Sigmoid colon (tissue), 7 donors: ENCODE data around the gene HSD17B12. TPM values are rescaled to one million over a fixed set of nuclear protein-coding genes. Genes with fewer than 3 reads are reported as not detected.

Experiments
- DNase-seq: peaks from one replicate; pipeline ENCODE4 v3.0.0-alpha.2; 2019
- H3K27ac ChIP-seq, 4 donors: fragments of 200-600 bp; sonication (generic); one replicate each; pipeline ENCODE4 v1.5.1; 2016 to 2019; ENCODE audit warnings: mild to moderate bottlenecking in 1 of 4
- H3K27me3 ChIP-seq, 3 donors: fragments of 200-600 bp; sonication (generic); one replicate each; pipeline ENCODE4 v1.5.1; 2019; ENCODE audit warnings: mild to moderate bottlenecking in 1 of 3
- H3K36me3 ChIP-seq, 4 donors: fragments of 200-600 bp; sonication (generic); one replicate each; pipeline ENCODE4 v1.5.1; 2016 to 2019
- H3K4me1 ChIP-seq, 4 donors: fragments of 200-600 bp; sonication (generic); one replicate each; pipeline ENCODE4 v1.5.1; 2017 to 2019
- H3K4me3 ChIP-seq, 4 donors: fragments of 200-600 bp; sonication (generic); one replicate each; pipeline ENCODE4 v1.5.1; 2017 to 2019; ENCODE audit warnings: mild to moderate bottlenecking in 2 of 4, moderate library complexity in 1 of 4
- H3K9me3 ChIP-seq, 4 donors: fragments of 200-600 bp in 3 of 4; sonication (generic) in 3 of 4; one replicate each; pipeline versions ENCODE4 v1.5.1 to v1.6.1; 2013 to 2019
- CTCF ChIP-seq, 4 experiments: fragments of 450-650 bp in 3 of 4; fragments of 200-600 bp in 1 of 4; IDR thresholded peaks; one replicate each; pipeline ENCODE4 v1.5.1; 2016 to 2019; ENCODE audit warnings: antibody characterized with exemption in 4 of 4, mild to moderate bottlenecking in 3 of 4, moderate library complexity in 2 of 4
- EP300 ChIP-seq, 4 donors: sonication (generic); formaldehyde crosslinking; IDR thresholded peaks; one replicate each; pipeline ENCODE4 v1.6.1; 2017; ENCODE audit warnings: antibody characterized with exemption in 4 of 4
- POLR2A ChIP-seq, 2 donors: fragments of 450-650 bp; IDR thresholded peaks; one replicate each; pipeline ENCODE4 v1.6.1; 2016; ENCODE audit warnings: antibody characterized with exemption in 2 of 2, mild to moderate bottlenecking in 2 of 2, moderate library complexity in 2 of 2
- POLR2AphosphoS5 ChIP-seq, 4 donors: sonication (generic); formaldehyde crosslinking; IDR thresholded peaks; one replicate each; pipeline ENCODE4 v1.6.1; 2017; ENCODE audit warnings: antibody characterized with exemption in 4 of 4
- WGBS, 2 donors: extraction: QIAGEN DNeasy Blood & Tissue Kit; methylation state at CpG; one replicate each; pipeline ENCODE4 v1.1.7; 2013; 5-methylcytosine and 5-hydroxymethylcytosine counted together
- intact Hi-C: fragments of 100-400 bp; cut with DNase I; formaldehyde crosslinking; loops from one replicate; pipeline ENCODE4 v1.15.1; 2023
- polyA plus RNA-seq, 3 donors: library from polyadenylated mRNA; stranded (reverse); fragments of 200-250 nt; gene quantifications; one replicate each; pipeline ENCODE4 v1.2.3, GENCODE V29; 2013
- total RNA-seq, 4 donors: library from RNA; depleted of rRNA; stranded (reverse); fragments of >200 nt; gene quantifications; one replicate each; pipeline ENCODE4 v1.1.0, GENCODE V29; 2016
- donor health status: healthy with polysubstance abuse.
- donor health status: Bipolar disorder and iron deficiency.
- donor health status: healthy.

The HSD17B12 gene
- 10 to 100 TPM; 29.6 to 40.3 (median 36.0) TPM for total RNA-seq
- 10 to 100 TPM; 21.6 to 53.4 (median 23.4) TPM for polyA plus RNA-seq

- peak within 1 kb of the TSS; percentile 87 to 94 (median 90) for H3K27ac ChIP-seq
- peak; percentile 99 for DNase-seq
- peaks cover 0 to 17% (median 10%) of the 10 kb centered on the region in 4 donors for H3K4me1 ChIP-seq
- H3K9me3 ChIP-seq = no peaks in the 10 kb centered on the region
- H3K36me3 ChIP-seq = no peaks in the 10 kb centered on the region
- peak in 1 of 4 donors; percentile 24 for TF ChIP-seq EP300 (IDR thresholded peaks at IDR 0.05)
- no peak for TF ChIP-seq CTCF (IDR thresholded peaks at IDR 0.05)
- TF ChIP-seq POLR2A (IDR thresholded peaks at IDR 0.05) = peak; percentile 71 to 84
- peak; percentile 79 to 95 (median 89) for TF ChIP-seq POLR2AphosphoS5 (IDR thresholded peaks at IDR 0.05)
- WGBS, 2 donors = 0 to 1% methylated on average over 62 of the region's 62 CpGs
- H3K27me3 ChIP-seq = no peaks in the 10 kb centered on the region
- peak within 1 kb of the TSS; percentile 52 to 94 (median 65) for H3K4me3 ChIP-seq
- intact Hi-C loops = loop anchor here (1.0 to 10.0 kb wide), 2 partner anchors 36 to 174 kb away; no protein-coding TSS in a partner anchor
Measured at GRCh38 chr11:43680521-43681400, at the start of gene HSD17B12. HSD17B12 (plus strand) TSS chr11:43680738; CDS start chr11:43680828, 90 bp downstream.

DNA sequence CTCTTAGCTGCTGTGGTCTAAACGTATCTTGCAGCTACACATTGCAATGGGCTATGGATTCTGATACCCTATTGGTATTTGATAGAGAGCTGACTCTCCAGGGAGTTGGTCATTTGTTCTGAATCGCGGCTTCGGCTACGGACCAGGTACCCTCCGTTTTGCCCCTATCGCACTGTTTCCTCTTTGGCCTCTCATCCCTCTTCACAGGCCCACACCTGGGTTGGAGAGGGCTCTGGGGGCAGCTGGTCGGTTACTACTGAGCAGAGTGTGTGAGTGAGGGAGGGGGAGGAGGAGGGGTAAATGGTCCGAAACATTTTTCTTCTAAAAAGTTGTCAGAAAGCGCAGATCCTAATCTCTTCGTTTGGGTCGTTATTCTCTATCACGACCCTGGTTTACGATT lies 48.8 kb upstream of the HSD17B12 start:
- intact Hi-C loops = no loop called here
- Histone ChIP-seq H3K36me3 (no peaks in the 10 kb centered on the region), H3K9me3 (no peaks in the 10 kb centered on the region), H3K27me3 (peaks cover 0 to 37% (median 22%) of the 10 kb centered on the region in 3 donors), H3K27ac (no peak overlapping the region), H3K4me3 (no peak overlapping the region), H3K4me1 (no peaks in the 10 kb centered on the region)
- TF ChIP-seq CTCF (IDR thresholded peaks at IDR 0.05) = no peak
- no peak for TF ChIP-seq EP300 (IDR thresholded peaks at IDR 0.05)
- no peak for TF ChIP-seq POLR2A (IDR thresholded peaks at IDR 0.05)
- TF ChIP-seq POLR2AphosphoS5 (IDR thresholded peaks at IDR 0.05) = no peak
- WGBS, 2 donors = 23 to 41% methylated on average over 14 of the region's 14 CpGs
- no peak for DNase-seq

DNA sequence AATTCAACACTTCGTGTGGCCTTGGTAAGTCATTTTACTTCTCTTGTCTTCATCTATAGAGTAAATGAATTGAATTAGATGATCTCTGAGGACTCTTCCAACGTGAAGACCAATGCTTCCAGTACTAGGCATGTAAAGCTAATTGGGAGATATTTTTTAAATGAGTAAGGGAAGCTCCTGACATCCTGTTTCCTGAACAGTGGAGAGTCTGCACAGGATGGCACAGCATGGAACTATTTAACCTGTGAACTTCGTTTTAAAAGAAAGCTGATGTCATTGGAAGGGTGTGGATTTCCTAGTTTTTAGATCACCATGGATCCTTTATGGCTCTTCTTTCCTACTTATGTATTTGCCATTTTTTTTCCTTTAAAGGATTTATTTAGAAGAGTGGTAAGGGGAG lies 48.4 kb upstream of the HSD17B12 start:
- intact Hi-C loops = no loop called here
- Histone ChIP-seq H3K27ac (no peak overlapping the region), H3K4me3 (no peak overlapping the region), H3K9me3 (no peaks in the 10 kb centered on the region), H3K27me3 (peaks cover 0 to 41% (median 22%) of the 10 kb centered on the region in 3 donors), H3K36me3 (no peaks in the 10 kb centered on the region), H3K4me1 (no peaks in the 10 kb centered on the region)
- DNase-seq = no peak
- WGBS, 2 donors = 7 to 21% methylated on average over 3 of the region's 3 CpGs
- TF ChIP-seq EP300 (IDR thresholded peaks at IDR 0.05) (no peak), POLR2AphosphoS5 (IDR thresholded peaks at IDR 0.05) (no peak), CTCF (IDR thresholded peaks at IDR 0.05) (no peak)

DNA sequence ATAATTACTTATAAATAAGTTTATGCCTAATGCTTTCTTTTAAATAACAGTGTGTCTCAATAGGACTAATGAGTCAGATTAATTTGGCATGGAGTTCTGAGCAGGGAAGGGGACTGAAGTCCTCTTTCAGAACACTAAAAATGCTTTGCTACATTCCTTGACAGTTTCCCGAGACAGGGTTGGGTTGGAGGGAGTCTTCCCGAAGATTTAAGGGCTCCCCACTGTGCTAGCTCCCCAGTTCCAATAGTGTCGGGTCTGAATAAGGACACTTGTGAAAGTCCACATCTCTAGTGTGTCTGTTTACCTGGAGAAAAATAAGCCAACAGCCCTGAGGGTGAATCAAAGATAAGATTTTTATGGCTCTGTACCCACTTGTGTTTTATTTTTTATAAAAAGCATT lies 41.8 kb upstream of the HSD17B12 start:
- H3K4me1 ChIP-seq = peaks cover 0 to 6% (median 0%) of the 10 kb centered on the region in 4 donors
- H3K27ac ChIP-seq = no peak overlapping the region
- H3K9me3 ChIP-seq = no peaks in the 10 kb centered on the region
- no peak overlapping the region for H3K4me3 ChIP-seq
- WGBS, 2 donors = 12 to 14% methylated on average over 3 of the region's 3 CpGs
- intact Hi-C loops = no loop called here
- H3K27me3 ChIP-seq = peaks cover 0 to 72% (median 10%) of the 10 kb centered on the region in 3 donors
- TF ChIP-seq CTCF (IDR thresholded peaks at IDR 0.05) (no peak), POLR2A (IDR thresholded peaks at IDR 0.05) (no peak), POLR2AphosphoS5 (IDR thresholded peaks at IDR 0.05) (no peak), EP300 (IDR thresholded peaks at IDR 0.05) (no peak)
- no peak for DNase-seq
- no peaks in the 10 kb centered on the region for H3K36me3 ChIP-seq
